Neural progenitor cell (in vitro differentiated cells): Measurements from ENCODE around the gene ANXA2.

Experiments used
- CTCF ChIP-seq: fragments of 200-600 bp; sonication (generic); IDR thresholded peaks from 2 replicates; pipeline ENCODE4 v1.5.1; 2017; ENCODE audit warnings: antibody characterized with exemption, mild to moderate bottlenecking
- EZH2 ChIP-seq: fragments of 200-600 bp; sonication (generic); IDR thresholded peaks from 2 replicates; pipeline ENCODE4 v1.6.1; 2017; ENCODE audit warnings: antibody characterized with exemption, mild to moderate bottlenecking, moderate library complexity

- TF ChIP-seq EZH2 (no peak), CTCF (no peak)
These were observed 46.7 kb downstream of the ANXA2 start for GRCh38 chr15:60351066-60351465.
